Activated CD8-positive, alpha-beta T cell treated with anti-CD3 and anti-CD28 coated beads for 36 hours (primary cell): ENCODE results near the gene GIGYF2. TPM values are rescaled to one million over a fixed set of nuclear protein-coding genes. Genes with fewer than 3 reads are reported as not detected.
"Not testable (repeated sequence)": the region's sequence is repeated elsewhere in the genome, so short reads cannot be mapped to it uniquely, and the experiment has no call there.

Experiments
- ATAC-seq: fragments of 200-7000 bp; cut with Tn5 transposase; one replicate; pipeline ENCODE4 v1.10.0; 2021; ENCODE audit warnings: mild to moderate bottlenecking, moderate library complexity
- CTCF ChIA-PET: fragments of 350-600 bp; sonication (Branson Sonifier 250); formaldehyde crosslinking; loops from one replicate; lab custom pipeline; 2021; ENCODE audit warnings: antibody characterized with exemption; lab: Charles Lee
- POLR2A ChIA-PET: fragments of 350-600 bp; sonication (Branson Sonifier 250); formaldehyde crosslinking; loops from one replicate; lab custom pipeline; 2021; ENCODE audit warnings: antibody characterized with exemption; lab: Charles Lee
- DNase-seq: peaks from one replicate; pipeline ENCODE4 v3.0.0-alpha.2; 2020
- H3K27ac Mint-ChIP-seq: one replicate; pipeline ENCODE4 v1.8.0; 2021; ENCODE audit warnings: mild to moderate bottlenecking, mixed read lengths
- H3K27me3 Mint-ChIP-seq: one replicate; pipeline ENCODE4 v1.8.0; 2021; ENCODE audit warnings: mixed read lengths
- H3K36me3 Mint-ChIP-seq: one replicate; pipeline ENCODE4 v1.8.0; 2021; ENCODE audit warnings: low read depth, mixed read lengths
- H3K4me1 Mint-ChIP-seq: one replicate; pipeline ENCODE4 v1.8.0; 2021; ENCODE audit warnings: low read depth, mixed read lengths
- H3K4me3 Mint-ChIP-seq: one replicate; pipeline ENCODE4 v1.8.0; 2021; ENCODE audit warnings: mild to moderate bottlenecking, moderate library complexity, mixed read lengths
- H3K9me3 Mint-ChIP-seq: one replicate; pipeline ENCODE4 v1.8.0; 2021; ENCODE audit warnings: mixed read lengths
- intact Hi-C: fragments of 100-400 bp; cut with micrococcal nuclease; formaldehyde crosslinking; loops from one replicate; pipeline ENCODE4 v1.10.0; 2022
- total RNA-seq, 2 experiments: library from RNA; stranded (reverse); gene quantifications; one replicate each; pipeline ENCODE4 v1.2.3, GENCODE V29; 2021
- TF ChIP-seq, protein P1 (sequence below): fragments of 200-600 bp; IDR thresholded peaks from one replicate; pipeline ENCODE4 v1.8.0; 2022; ENCODE audit warnings: antibody characterized with exemption, mild to moderate bottlenecking

Gene GIGYF2
- total RNA-seq, 2 experiments from 2014 or later = 49.7 to 52.5 TPM

DNA sequence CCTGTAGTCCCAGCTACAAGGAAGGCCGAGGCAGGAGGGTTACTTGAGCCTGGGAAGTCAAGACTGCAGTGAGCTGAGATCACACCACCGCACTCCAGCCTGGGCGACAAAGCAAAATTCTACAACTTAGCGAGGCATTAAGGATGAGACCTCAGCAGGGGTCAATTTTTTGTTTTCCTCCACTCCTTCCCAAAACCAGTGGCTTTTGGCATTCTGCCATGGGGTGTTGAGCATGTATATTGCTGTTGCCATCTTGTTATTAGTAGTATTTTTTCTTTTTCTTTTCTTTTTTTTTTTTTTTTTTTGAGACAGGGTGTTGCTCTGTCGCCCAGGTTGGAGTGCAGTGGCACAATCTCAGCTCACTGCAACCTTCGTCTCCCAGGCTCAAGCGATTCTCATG is 8.9 kb upstream of the GIGYF2 start:
- ChIA-PET CTCF (no interaction called here), POLR2A (interaction anchor here (0.9 kb wide), 1 partner anchor 9 kb away, joined by 3 read pairs; no protein-coding TSS in a partner anchor)
- no peaks in the 10 kb centered on the region for H3K4me1 Mint-ChIP-seq
- no peak overlapping the region for H3K4me3 Mint-ChIP-seq
- no peaks in the 10 kb centered on the region for H3K9me3 Mint-ChIP-seq
- H3K27me3 Mint-ChIP-seq = no peaks in the 10 kb centered on the region
- intact Hi-C loops = no loop called here
- DNase-seq = no peak
- TF ChIP-seq, protein P1, sequence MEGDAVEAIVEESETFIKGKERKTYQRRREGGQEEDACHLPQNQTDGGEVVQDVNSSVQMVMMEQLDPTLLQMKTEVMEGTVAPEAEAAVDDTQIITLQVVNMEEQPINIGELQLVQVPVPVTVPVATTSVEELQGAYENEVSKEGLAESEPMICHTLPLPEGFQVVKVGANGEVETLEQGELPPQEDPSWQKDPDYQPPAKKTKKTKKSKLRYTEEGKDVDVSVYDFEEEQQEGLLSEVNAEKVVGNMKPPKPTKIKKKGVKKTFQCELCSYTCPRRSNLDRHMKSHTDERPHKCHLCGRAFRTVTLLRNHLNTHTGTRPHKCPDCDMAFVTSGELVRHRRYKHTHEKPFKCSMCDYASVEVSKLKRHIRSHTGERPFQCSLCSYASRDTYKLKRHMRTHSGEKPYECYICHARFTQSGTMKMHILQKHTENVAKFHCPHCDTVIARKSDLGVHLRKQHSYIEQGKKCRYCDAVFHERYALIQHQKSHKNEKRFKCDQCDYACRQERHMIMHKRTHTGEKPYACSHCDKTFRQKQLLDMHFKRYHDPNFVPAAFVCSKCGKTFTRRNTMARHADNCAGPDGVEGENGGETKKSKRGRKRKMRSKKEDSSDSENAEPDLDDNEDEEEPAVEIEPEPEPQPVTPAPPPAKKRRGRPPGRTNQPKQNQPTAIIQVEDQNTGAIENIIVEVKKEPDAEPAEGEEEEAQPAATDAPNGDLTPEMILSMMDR = no peak
- H3K36me3 Mint-ChIP-seq = no peaks in the 10 kb centered on the region
- H3K27ac Mint-ChIP-seq = no peak overlapping the region
- ATAC-seq = no peak

DNA sequence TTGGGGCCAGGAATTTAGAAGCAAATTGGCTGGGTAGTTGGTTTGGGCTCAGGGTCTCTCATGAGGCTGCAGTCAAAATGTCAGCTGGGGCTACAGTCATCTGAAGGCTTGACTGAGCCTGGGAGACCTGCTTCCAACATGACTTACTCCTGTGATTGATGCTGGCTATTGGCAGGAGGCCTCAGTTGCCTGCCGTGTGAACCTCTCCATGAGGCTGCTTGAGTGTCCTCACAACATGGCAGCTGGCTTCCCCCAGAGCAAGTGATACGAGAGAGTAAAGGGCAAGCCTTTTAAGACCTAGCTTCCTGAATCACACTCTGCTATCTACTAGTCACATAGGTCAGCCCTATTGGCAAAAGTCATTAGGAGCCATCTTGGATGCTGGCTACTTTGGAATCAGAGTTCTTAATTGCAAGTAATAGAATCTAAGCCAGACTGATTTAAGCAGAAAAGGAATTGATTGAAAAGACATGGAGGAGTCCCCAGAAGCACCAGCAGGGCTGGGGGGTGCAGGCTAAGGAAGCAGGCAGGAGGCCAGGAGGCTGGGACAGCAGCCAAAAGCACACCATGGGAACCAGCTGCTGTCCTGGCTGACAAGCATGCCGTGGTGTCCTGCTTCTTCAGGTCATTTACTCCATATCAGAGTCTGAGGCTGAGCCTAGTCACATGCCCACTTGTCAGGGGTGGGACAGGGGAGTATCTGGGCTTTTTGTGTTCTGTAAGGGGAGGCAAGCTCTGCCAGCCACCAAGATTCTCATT is 7.8 kb upstream of the GIGYF2 start:
- no peak for ATAC-seq

DNA sequence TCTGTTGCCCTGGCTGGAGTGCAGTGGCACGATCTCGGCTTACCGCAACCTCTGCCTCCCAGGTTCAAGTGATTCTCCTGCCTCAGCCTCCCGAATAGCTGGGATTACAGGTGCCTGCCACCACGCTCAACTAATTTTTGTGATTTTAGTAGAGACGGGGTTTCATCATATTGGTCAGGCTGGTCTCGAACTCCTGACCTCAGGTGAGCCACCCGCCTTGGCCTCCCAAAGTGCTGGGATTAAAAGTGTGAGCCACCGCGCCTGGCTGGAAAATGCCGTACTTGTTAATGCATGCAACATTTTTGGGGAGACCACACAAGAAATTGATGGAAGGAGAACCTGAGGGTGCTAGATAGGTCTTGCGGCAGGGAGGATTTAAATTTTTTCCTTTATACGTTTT is 6.0 kb upstream of the GIGYF2 start:
- not testable (repeated sequence) for H3K27me3 Mint-ChIP-seq, H3K9me3 Mint-ChIP-seq

More for the DNA sequence above, 7.8 kb upstream of the GIGYF2 start:
- no peak for DNase-seq
- H3K27me3 Mint-ChIP-seq = no peaks in the 10 kb centered on the region
- H3K4me1 Mint-ChIP-seq = no peaks in the 10 kb centered on the region
- no peak overlapping the region for H3K4me3 Mint-ChIP-seq
- TF ChIP-seq, protein P1 = no peak
- H3K9me3 Mint-ChIP-seq = no peaks in the 10 kb centered on the region
- no peak overlapping the region for H3K27ac Mint-ChIP-seq
- no peaks in the 10 kb centered on the region for H3K36me3 Mint-ChIP-seq
- ChIA-PET POLR2A (no interaction called here), CTCF (interaction anchor here (0.6 kb wide), 2 partner anchors 90 to 400 kb away, joined by 3 read pairs; no protein-coding TSS in a partner anchor)
- intact Hi-C loops = no loop called here

DNA sequence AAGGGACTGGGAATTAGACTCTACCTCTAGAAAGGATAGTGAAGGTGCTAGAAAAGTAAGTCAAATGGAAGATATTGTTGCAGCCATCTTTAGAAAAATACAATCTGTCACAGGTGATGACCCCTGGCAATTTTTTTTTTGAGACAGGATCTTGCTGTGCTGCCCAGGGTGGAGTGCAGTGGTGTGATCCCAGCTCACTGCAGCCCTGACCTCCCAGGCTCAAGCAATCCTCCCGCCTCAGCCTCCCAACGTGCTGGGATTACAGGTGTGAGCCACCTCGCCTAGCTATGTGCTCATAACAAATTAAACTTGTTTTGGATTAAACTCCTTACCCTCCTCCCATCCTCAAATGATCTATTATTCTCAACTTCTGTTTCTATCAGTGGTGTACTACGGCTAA is 3.8 kb upstream of the GIGYF2 start:
- no peak for ATAC-seq
- H3K27me3 Mint-ChIP-seq = no peaks in the 10 kb centered on the region
- no peak for DNase-seq
- H3K9me3 Mint-ChIP-seq = peaks cover 2% of the 10 kb centered on the region
- intact Hi-C loops = no loop called here
- H3K36me3 Mint-ChIP-seq = peaks cover 4% of the 10 kb centered on the region
- ChIA-PET POLR2A (no interaction called here), CTCF (no interaction called here)
- H3K4me1 Mint-ChIP-seq = peaks cover 4% of the 10 kb centered on the region
- H3K27ac Mint-ChIP-seq = no peak overlapping the region
- TF ChIP-seq, protein P1 = no peak
- H3K4me3 Mint-ChIP-seq = no peak overlapping the region

More for the DNA sequence above, 6.0 kb upstream of the GIGYF2 start:
- intact Hi-C loops, H3K4me1 Mint-ChIP-seq, H3K4me3 Mint-ChIP-seq, CTCF ChIA-PET, H3K27ac Mint-ChIP-seq, DNase-seq, ATAC-seq, H3K36me3 Mint-ChIP-seq, POLR2A ChIA-PET: not testable (repeated sequence)

DNA sequence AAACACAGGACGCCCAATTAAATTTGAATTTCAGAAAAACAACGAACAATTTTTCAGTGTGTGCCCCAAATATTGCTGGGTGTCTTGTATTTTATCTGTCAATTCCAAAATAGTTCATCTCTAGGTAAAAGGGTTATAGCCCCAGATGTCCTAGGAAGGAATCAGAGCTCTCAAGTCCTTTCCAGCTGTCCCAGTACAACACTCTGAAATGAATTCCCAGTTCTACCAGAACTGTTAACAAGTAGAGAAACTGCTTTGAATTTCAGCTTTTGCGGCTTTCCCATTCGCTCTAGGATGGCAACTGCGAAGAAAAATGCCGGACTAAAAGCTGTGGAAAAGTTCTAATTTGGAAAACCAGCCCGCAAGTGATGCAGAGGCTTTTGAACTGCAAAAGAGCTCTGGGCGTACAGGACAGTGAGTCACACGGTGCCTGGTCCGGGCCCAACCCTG is 497 bp upstream of the GIGYF2 start:
- DNase-seq (no peak), ATAC-seq (no peak)
- H3K4me3 Mint-ChIP-seq = peak overlapping the region; percentile 98
- peaks cover 2% of the 10 kb centered on the region for H3K9me3 Mint-ChIP-seq
- ChIA-PET POLR2A (interaction anchor here (0.5 to 1.4 kb wide), 5 partner anchors 9 to 628 kb away, joined by 3 to 4 read pairs (median 3); partner anchors contain the start of gene INPP5D), CTCF (interaction anchor here (1.0 kb wide), 1 partner anchor 17 kb away, joined by 3 read pairs; no protein-coding TSS in a partner anchor)
- H3K27me3 Mint-ChIP-seq = no peaks in the 10 kb centered on the region
- peaks cover 28% of the 10 kb centered on the region for H3K36me3 Mint-ChIP-seq
- H3K27ac Mint-ChIP-seq = peak overlapping the region; percentile 57
- intact Hi-C loops = no loop called here
- TF ChIP-seq, protein P1 = no peak
- H3K4me1 Mint-ChIP-seq = peaks cover 29% of the 10 kb centered on the region
